ENCODE data around the gene MMP8.

- peak; percentile 48 to 77 (median 74) for TF ChIP-seq CTCF (IDR thresholded peaks at IDR 0.05)
- TF ChIP-seq POLR2A (IDR thresholded peaks at IDR 0.05), result no peak
Measured at GRCh38 chr11:102666331-102666957, 58.3 kb downstream of the MMP8 start.

All from thyroid gland (tissue), 4 donors.